Kidney epithelial cell (primary cell): ENCODE measurements around the gene AP3S2. TPM values are rescaled to one million over a fixed set of nuclear protein-coding genes. Genes with fewer than 3 reads are reported as not detected.

Source experiments
- DNase-seq: peaks from one replicate; pipeline ENCODE4 v3.0.0-alpha.2; 2010; ENCODE audit warnings: low read depth
- H3K27me3 ChIP-seq: 2 replicates; pipeline ENCODE4 v1.6.0; 2011; ENCODE audit warnings: low read length; ENCODE audit not compliant: control insufficient read depth, insufficient read depth
- H3K36me3 ChIP-seq: 2 replicates; pipeline ENCODE4 v1.5.1; 2011; ENCODE audit warnings: low read length; ENCODE audit not compliant: control insufficient read depth, insufficient read depth
- H3K4me3 ChIP-seq: 2 replicates; pipeline ENCODE4 v1.5.1; 2011; ENCODE audit warnings: low read depth, mild to moderate bottlenecking, control low read depth, low read length
- total RNA-seq: library from RNA; depleted of rRNA; stranded (reverse); fragments of >200 nt; gene quantifications from 2 replicates; pipeline ENCODE4 v1.2.3, GENCODE V29; 2015
- TF ChIP-seq, protein P1 (sequence below): IDR thresholded peaks from 2 replicates; pipeline ENCODE4 v1.5.1; 2011; ENCODE audit warnings: mild to moderate bottlenecking, moderate library complexity, low read length, control low read depth, inconsistent platforms; ENCODE audit not compliant: insufficient read depth, poor library complexity, severe bottlenecking

AP3S2 gene
- total RNA-seq, 1 donor from 2014 or later, result 66.6 TPM

DNA sequence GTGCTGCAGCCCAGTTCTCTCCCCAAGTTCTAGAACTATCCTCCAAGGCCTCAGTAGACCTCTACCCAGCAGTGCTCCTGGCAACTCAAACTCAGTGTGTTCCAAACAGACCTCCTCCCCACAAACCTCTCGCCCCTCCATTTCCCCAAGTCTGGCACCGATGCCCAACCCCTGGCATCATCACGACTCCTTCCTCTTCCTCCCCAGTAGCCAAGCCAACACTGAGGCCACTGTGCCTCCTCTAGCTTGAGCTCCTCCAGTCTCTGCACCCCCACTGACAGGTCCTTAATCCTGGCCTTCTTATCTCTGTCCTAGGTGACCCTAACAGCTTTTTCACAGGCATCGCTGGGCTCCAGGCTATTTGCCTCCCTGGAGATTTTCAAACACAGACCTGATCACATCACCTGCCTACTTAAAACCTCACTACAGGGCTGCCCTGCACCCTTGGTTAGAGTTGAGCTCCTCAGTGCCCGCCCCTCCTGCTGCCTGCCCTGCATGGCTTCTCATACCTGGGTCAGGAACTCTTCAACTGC is 12.1 kb upstream of the AP3S2 start:
- TF ChIP-seq, protein P1, sequence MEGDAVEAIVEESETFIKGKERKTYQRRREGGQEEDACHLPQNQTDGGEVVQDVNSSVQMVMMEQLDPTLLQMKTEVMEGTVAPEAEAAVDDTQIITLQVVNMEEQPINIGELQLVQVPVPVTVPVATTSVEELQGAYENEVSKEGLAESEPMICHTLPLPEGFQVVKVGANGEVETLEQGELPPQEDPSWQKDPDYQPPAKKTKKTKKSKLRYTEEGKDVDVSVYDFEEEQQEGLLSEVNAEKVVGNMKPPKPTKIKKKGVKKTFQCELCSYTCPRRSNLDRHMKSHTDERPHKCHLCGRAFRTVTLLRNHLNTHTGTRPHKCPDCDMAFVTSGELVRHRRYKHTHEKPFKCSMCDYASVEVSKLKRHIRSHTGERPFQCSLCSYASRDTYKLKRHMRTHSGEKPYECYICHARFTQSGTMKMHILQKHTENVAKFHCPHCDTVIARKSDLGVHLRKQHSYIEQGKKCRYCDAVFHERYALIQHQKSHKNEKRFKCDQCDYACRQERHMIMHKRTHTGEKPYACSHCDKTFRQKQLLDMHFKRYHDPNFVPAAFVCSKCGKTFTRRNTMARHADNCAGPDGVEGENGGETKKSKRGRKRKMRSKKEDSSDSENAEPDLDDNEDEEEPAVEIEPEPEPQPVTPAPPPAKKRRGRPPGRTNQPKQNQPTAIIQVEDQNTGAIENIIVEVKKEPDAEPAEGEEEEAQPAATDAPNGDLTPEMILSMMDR, result no peak
- no peak for DNase-seq
- Histone ChIP-seq H3K4me3 (no peak overlapping the region), H3K27me3 (no peaks in the 10 kb centered on the region), H3K36me3 (no peaks in the 10 kb centered on the region)

DNA sequence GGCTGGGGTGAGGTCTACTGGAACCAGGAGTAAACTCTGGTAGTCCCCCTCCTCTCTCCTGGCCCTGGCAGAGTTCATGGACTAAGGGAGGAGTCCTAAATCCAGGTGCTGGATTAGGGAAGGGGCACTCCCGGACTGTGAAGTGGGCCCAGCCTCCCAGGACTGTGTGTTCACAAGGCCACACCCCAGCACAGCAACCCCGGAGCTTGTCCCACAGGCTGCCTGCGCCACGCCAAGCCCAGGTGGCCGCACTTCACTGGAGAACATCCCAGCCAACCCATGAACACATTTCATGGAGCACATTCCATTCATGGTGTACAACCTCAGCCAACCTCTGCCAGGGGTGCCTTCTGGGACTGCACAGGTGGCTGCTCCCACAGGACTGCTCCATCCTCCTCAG is 10.7 kb upstream of the AP3S2 start:
- no peaks in the 10 kb centered on the region for H3K36me3 ChIP-seq
- TF ChIP-seq, protein P1, result no peak
- H3K4me3 ChIP-seq, result no peak overlapping the region
- DNase-seq, result no peak
- no peaks in the 10 kb centered on the region for H3K27me3 ChIP-seq

DNA sequence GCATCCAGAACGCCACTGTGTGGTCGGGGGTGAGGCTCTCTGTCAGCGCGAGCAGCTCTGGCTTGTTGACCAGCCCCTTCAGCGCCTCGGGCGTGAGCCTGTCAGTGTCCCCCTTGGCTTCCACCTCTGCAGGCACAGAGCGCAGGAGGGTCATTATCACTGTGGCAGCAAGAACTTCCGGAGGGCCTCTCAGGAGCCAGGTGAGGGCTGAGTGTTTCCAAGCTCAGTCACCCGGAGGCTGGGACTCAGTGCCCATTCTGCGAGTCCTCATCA is 10.0 kb upstream of the AP3S2 start:
- Histone ChIP-seq H3K27me3 (no peaks in the 10 kb centered on the region), H3K36me3 (no peaks in the 10 kb centered on the region), H3K4me3 (no peak overlapping the region)
- DNase-seq, result no peak
- TF ChIP-seq, protein P1, result no peak

DNA sequence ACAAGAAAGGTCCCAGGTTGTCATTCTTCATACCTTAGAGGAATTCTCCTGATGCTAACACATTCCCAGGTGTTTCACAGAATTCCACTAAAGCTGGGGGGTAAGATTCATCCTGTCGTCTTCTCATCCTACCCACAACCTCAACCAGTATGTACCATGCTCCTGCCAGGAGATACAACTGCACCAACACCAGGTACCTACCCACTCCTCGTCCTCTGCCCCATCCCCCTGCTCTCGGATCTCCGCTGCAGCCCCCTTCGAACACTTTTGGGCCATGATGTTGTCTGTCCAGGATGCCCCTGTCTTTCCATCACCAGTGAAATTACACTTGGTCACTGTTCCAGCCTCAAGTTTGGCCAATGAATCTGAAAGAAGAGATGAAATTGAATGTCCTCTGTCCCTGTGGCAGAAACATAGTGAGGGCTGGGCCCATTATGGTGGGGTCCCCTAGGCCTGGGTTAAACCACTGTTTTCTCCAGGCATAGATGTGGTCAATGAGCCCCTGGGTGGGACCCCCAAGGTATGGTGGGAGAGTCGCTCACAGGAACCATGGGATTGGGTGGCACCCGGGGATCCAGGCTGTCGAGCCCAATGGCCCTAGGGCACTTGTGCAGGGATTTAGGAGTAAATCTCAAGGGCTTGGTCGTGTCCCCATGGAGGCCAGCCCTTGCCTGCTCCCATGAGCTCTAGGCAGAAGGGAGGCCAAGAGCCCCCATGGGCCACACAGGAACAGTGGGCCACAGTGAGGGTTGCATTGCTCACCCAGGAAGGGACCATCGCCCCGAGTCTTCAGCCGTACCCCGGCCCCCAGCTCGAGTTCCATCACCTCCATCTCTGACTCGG is 9.4 kb upstream of the AP3S2 start:
- Histone ChIP-seq H3K36me3 (no peaks in the 10 kb centered on the region), H3K4me3 (no peak overlapping the region), H3K27me3 (no peaks in the 10 kb centered on the region)
- TF ChIP-seq, protein P1, result no peak
- no peak for DNase-seq

DNA sequence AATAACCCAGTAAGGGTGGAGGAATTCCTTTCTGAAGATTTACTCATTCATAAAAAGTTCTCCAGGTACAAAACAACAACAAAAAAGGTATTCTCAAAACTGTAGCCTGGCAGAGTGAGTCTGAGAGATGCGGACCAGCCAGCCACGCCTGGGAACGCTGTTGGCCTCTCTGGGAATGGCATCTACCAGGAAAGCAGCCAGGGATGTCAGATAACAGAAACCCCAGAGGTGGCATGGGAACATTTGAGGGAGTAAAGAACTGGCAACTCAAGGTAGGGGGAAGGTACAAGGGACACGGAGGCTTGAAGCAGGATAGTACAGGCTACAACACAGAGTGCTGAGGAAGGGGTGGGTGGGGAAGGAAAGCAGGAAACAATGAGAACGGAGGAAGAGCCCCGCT is 7.1 kb upstream of the AP3S2 start:
- Histone ChIP-seq H3K36me3 (no peaks in the 10 kb centered on the region), H3K4me3 (no peak overlapping the region), H3K27me3 (no peaks in the 10 kb centered on the region)
- DNase-seq, result no peak
- TF ChIP-seq, protein P1, result no peak
